AG09319 (cell line): Measurements from ENCODE around the gene POTEF.
"Not testable (repeated sequence)": the region's sequence is repeated elsewhere in the genome, so short reads cannot be mapped to it uniquely, and the experiment has no call there.

Experiments used
- DNase-seq: peaks from one replicate; pipeline ENCODE4 v3.0.0-alpha.2; 2010; ENCODE audit warnings: low read depth; ENCODE audit errors: extremely low read depth
- CTCF ChIP-seq: IDR thresholded peaks from 2 replicates; pipeline ENCODE4 v1.5.1; 2011; ENCODE audit warnings: low read depth, mild to moderate bottlenecking, inconsistent platforms, low read length, moderate library complexity

POTEF gene

DNA sequence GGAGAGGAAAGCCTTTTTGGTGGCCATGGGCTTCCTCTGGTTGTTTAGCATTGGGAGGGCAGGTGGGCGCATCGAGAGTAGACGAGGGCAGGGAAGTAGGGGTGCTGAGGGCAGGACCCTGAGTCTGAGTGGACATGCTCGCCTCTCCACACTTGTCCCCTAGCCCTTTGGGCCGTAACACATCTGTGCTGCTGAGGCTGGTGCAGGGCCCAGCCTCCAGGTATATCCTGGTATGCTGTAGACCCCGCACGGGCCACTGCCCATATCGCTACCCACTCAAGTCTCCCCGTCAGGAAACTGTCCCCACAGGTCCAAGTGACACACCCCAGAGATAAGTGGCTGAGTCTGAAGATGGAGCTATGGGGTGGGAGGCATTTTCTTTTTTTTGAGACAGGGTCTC, 29.6 kb upstream of the POTEF start:
- no peak for TF ChIP-seq CTCF
- DNase-seq, result no peak

DNA sequence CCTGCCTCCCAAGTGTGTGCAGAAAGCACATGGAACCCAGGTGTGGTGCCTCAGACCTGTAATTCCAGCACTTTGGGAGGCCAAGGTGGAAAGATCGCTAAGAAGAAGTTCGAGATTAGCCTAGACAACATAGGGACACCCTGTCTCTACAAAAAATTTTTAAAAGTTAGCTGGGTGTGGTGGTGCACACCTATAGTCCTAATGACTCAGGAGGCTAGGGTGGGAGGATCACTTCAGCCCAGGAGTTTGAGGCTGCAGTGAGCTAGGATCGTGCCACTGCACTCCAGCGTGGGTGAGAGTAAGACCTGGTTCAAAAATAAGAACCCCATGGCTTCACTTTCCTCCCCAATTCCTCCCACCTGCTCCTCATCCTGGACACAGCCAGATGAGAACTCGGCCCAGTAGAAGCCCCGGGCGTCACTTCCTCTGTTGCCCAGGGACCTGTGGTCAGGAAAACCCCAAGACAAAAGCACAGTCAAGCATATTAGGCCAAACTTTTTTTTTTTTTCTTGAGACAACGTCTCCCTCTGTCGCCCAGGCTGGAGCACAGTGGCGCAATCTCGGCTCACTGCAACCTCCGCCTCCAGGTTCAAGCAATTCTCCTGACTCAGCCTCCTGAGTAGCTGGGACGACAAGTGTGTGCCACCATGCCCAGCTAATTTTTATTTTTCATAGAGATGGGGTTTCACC, 28.9 kb upstream of the POTEF start:
- not testable (repeated sequence) for DNase-seq

- not testable (repeated sequence) for DNase-seq
These were observed 28.3 kb upstream of the POTEF start for GRCh38 chr2:130157354-130157753.

DNA sequence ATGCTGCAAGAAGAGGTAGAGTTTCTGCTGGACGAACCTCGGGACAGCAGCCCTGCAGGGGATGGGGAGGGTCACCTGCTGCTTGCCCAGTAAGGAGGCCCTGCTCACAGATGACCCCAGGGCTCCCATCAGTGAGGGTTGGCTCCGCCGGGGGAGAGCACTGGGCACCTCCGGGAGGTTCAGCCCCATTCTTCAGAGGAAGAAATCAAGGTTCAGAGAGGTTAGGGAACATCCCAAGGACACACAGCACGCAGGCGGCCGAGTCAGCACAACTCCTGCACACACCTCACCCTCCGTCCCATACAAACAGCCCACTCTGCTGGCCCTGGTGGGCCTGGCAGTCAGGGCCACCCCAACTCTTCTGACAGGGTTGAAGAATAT, 27.6 kb upstream of the POTEF start:
- no peak for DNase-seq
- no peak for TF ChIP-seq CTCF

GRCh38 chr2:130155956-130156623, 27.1 kb upstream of the POTEF start:
- DNase-seq, result not testable (repeated sequence)
- peak; percentile 47 for TF ChIP-seq CTCF

DNA sequence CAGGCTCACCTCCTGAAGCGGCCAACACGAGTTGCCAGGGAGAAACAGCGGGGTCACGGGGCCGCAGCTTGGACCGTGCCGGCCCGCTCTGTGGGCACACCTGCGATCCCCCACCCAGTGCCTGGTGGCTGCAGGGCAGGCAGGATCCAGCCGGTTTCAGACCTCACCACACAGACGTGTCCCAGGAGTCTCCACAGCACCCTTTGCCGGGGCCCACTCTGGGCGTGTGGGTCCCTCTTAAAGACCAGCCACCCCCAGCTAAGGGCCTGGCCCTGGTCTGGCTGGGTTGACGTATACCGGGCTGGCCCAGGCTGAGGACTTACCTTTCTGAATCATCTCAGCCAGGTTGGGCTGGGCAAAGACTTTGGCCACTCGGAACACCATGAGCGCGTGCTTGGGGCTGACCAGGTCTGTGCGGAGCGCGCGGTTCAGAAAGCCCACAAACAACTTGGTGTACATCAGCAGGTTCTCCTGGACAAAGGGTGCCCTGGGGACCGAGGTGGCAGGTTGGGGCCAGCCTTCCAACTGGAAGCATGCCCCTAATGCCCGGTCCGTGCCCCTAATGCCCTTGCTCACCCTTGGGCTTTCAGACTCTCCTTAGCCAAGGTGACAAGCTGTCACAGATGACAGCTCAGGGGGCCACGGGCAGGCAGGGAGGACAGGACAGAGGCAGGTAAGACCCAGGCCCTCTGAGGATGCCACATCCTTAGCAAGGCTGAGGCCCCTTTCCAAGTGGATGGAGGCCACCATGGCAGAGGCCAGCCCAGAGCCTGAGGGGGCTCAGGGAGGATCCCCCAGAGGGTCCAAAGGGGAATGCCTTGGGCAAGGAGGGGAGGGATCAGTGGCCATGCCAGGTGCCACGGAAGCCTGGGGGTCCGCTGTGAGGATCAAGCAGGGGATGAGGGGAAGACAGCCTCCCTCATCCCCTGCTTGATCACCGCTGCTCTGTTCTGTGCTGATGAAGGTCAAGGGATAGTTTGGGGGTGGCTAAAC, 26.0 kb upstream of the POTEF start:
- TF ChIP-seq CTCF, result no peak
- DNase-seq, result no peak

DNA sequence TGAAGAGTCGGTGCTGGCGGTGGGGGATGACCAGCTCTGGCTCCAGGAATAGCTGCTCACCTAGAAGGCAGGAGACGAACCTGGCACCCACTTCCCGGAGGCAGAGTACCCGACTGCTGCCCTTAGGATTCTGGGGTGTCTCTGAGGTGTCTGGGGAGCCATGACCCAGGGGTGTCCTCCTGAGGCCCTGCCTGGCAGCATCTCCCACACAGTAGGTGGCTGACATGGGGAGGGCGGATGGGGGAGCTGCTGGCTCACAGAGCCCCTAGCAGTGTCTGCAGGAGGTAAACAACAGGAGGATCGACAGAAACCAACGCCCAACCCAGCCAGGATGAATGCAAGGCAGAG, 25.4 kb upstream of the POTEF start:
- DNase-seq, result not testable (repeated sequence)

- not testable (repeated sequence) for DNase-seq
These were observed 24.9 kb upstream of the POTEF start for GRCh38 chr2:130153721-130154422.
